HCT116 (cell line): ENCODE results near the gene ROMO1. TPM values are rescaled to one million over a fixed set of nuclear protein-coding genes. Genes with fewer than 3 reads are reported as not detected.

Experiments used
- ATAC-seq: fragments of 200-7000 bp; cut with Tn5 transposase; 2 replicates; pipeline ENCODE4 v1.9.1; 2020; ENCODE audit warnings: mild to moderate bottlenecking, moderate library complexity
- BruUV-seq: library from RNA; stranded (reverse); fragments of 400-500 nt; replicated peaks from 2 replicates; lab custom pipeline; 2021; lab: Mats Ljungman, UMichigan
- CTCF ChIA-PET: fragments of 300-600 bp; sonication (Branson Sonifier 250); formaldehyde crosslinking; loops from one replicate; lab custom pipeline; 2021; ENCODE audit warnings: antibody characterized with exemption; lab: Charles Lee
- POLR2A ChIA-PET: fragments of 300-600, 350-600 bp; sonication (Branson Sonifier 250); formaldehyde crosslinking; loops from one replicate; lab custom pipeline; 2021; ENCODE audit warnings: antibody characterized with exemption; lab: Charles Lee
- RAD21 ChIA-PET, 2 experiments: fragments of 300-600 bp; sonication (Branson Sonifier 250); formaldehyde crosslinking; loops; one replicate each; lab custom pipeline; 2023; ENCODE audit warnings: low total read pairs in 2 of 2; ENCODE audit not compliant: uncharacterized antibody in 2 of 2, unreplicated experiment in 2 of 2, low non-redundant PET in 1 of 2; lab: Charles Lee
- DNase-seq: peaks from one replicate; pipeline ENCODE4 v3.0.0-alpha.2; 2010; ENCODE audit warnings: low read depth, low spot score
- H2AFZ ChIP-seq: fragments of 200-600 bp; shearing (Covaris generic), sonication (generic); 2 replicates; pipeline ENCODE4 v1.6.1; 2017; ENCODE audit warnings: low read depth, mixed run types, mixed read lengths, antibody characterized with exemption, low read length; ENCODE audit not compliant: poor library complexity, severe bottlenecking
- H3K27ac ChIP-seq: 2 replicates; pipeline ENCODE4 v1.5.1; 2012; ENCODE audit warnings: low read depth, low read length
- H3K27me3 ChIP-seq: fragments of 200-600 bp; sonication (generic); 2 replicates; pipeline ENCODE4 v1.6.1; 2016; ENCODE audit warnings: mixed run types, low read length, mixed read lengths; ENCODE audit not compliant: insufficient read depth
- H3K36me3 ChIP-seq, 2 experiments: fragments of 200-500 bp in 1 of 2; fragments of 200-600 bp in 1 of 2; sonication (Bioruptor generic) in 1 of 2; sonication (generic) in 1 of 2; 2 replicates each; pipeline versions ENCODE4 v1.5.1 to v1.6.1; 2014 to 2016; ENCODE audit warnings: low read length in 2 of 2, inconsistent platforms in 1 of 2, mixed read lengths in 1 of 2, mixed run types in 1 of 2; ENCODE audit not compliant: insufficient read depth in 2 of 2, control insufficient read depth in 1 of 2
- H3K4me1 ChIP-seq, 2 experiments: fragments of 200-600 bp in 1 of 2; sonication (generic) in 1 of 2; 2 replicates each; pipeline versions ENCODE4 v1.5.1 to v1.6.1; 2012 to 2017; ENCODE audit warnings: low read length in 2 of 2, inconsistent platforms in 1 of 2, mild to moderate bottlenecking in 1 of 2, mixed read lengths in 1 of 2, mixed run types in 1 of 2, moderate library complexity in 1 of 2; ENCODE audit not compliant: insufficient read depth in 2 of 2, control insufficient read depth in 1 of 2
- H3K4me2 ChIP-seq: fragments of 200-600 bp; sonication (generic); 2 replicates; pipeline ENCODE4 v1.6.1; 2017; ENCODE audit warnings: mixed run types, low read length, mixed read lengths
- H3K4me3 ChIP-seq, 2 experiments: fragments of 200-600 bp in 1 of 2; sonication (generic) in 1 of 2; replicated peaks in 1 of 2; 2 replicates each; pipeline ENCODE4 v1.5.1; 2011 to 2016; ENCODE audit warnings: low read length in 2 of 2, control low read depth in 1 of 2, low read depth in 1 of 2, mild to moderate bottlenecking in 1 of 2, mixed read lengths in 1 of 2, mixed run types in 1 of 2
- H3K79me2 ChIP-seq: fragments of 200-600 bp; sonication (generic); 2 replicates; pipeline ENCODE4 v1.6.1; 2017; ENCODE audit warnings: mild to moderate bottlenecking, mixed run types, low read length, moderate library complexity, mixed read lengths; ENCODE audit not compliant: insufficient read depth
- H3K9ac ChIP-seq: fragments of 200-600 bp; sonication (generic); 2 replicates; pipeline ENCODE4 v1.6.1; 2016; ENCODE audit warnings: low read length, mixed read lengths
- H3K9me2 ChIP-seq: fragments of 200-600 bp; sonication (generic), shearing (Covaris generic); 2 replicates; pipeline ENCODE4 v1.6.1; 2017; ENCODE audit warnings: mixed run types, mild to moderate bottlenecking, moderate library complexity; ENCODE audit not compliant: insufficient read depth
- H3K9me3 ChIP-seq, 2 experiments: fragments of 200-500 bp in 1 of 2; fragments of 200-600 bp in 1 of 2; sonication (Bioruptor generic) in 1 of 2; sonication (generic) in 1 of 2; 2 replicates each; pipeline ENCODE4 v1.6.1; 2014 to 2017; ENCODE audit warnings: low read length in 2 of 2, mixed read lengths in 2 of 2, inconsistent platforms in 1 of 2, low read depth in 1 of 2, mild to moderate bottlenecking in 1 of 2, mixed run types in 1 of 2, moderate library complexity in 1 of 2; ENCODE audit not compliant: control insufficient read depth in 1 of 2, insufficient read depth in 1 of 2
- H4K20me1 ChIP-seq: fragments of 200-600 bp; sonication (generic), shearing (Covaris generic); 2 replicates; pipeline ENCODE4 v1.6.1; 2017; ENCODE audit warnings: mixed run types, mild to moderate bottlenecking, moderate library complexity; ENCODE audit not compliant: insufficient read depth
- ATF3 ChIP-seq: IDR thresholded peaks from 2 replicates; pipeline ENCODE4 v1.6.1; 2012
- CBX3 ChIP-seq: IDR thresholded peaks from 2 replicates; pipeline ENCODE4 v1.6.1; 2012; ENCODE audit warnings: low read depth
- EGR1 ChIP-seq: IDR thresholded peaks from 2 replicates; pipeline ENCODE4 v1.6.1; 2012; ENCODE audit warnings: low read depth
- ELF1 ChIP-seq: IDR thresholded peaks from 2 replicates; pipeline ENCODE4 v1.6.1; 2012; ENCODE audit warnings: low read depth, borderline replicate concordance
- EZH2 ChIP-seq: fragments of 200-600 bp; sonication (generic); IDR thresholded peaks from 2 replicates; pipeline ENCODE4 v1.6.1; 2017; ENCODE audit warnings: antibody characterized with exemption, mixed run types
- EZH2phosphoT487 ChIP-seq: fragments of 200-600 bp; IDR thresholded peaks from 2 replicates; pipeline ENCODE4 v1.6.1; 2018; ENCODE audit warnings: antibody characterized with exemption, borderline replicate concordance
- FOSL1 ChIP-seq: IDR thresholded peaks from 2 replicates; pipeline ENCODE4 v1.6.1; 2012; ENCODE audit warnings: low read depth
- POLR2A ChIP-seq: IDR thresholded peaks from 2 replicates; pipeline ENCODE4 v1.7.0; 2011; ENCODE audit warnings: borderline replicate concordance; ENCODE audit not compliant: insufficient read depth, insufficient read length; ENCODE audit errors: extremely low read depth
- SIN3A ChIP-seq: IDR thresholded peaks from 2 replicates; pipeline ENCODE4 v1.6.1; 2012; ENCODE audit warnings: low read depth
- SP1 ChIP-seq: IDR thresholded peaks from 2 replicates; pipeline ENCODE4 v1.6.1; 2012; ENCODE audit warnings: low read depth
- ZBTB33 ChIP-seq: IDR thresholded peaks from 2 replicates; pipeline ENCODE4 v1.6.1; 2011; ENCODE audit warnings: mild to moderate bottlenecking, low read length, moderate library complexity; ENCODE audit not compliant: insufficient replicate concordance; ENCODE audit errors: extremely low read depth
- intact Hi-C: fragments of 100-400 bp; cut with micrococcal nuclease; formaldehyde crosslinking; loops from 2 replicates; pipeline ENCODE4 v1.10.0; 2022
- total RNA-seq: library from RNA; stranded (reverse); gene quantifications from one replicate; pipeline ENCODE4 v1.2.1, GENCODE V29; 2021; ENCODE audit not compliant: unreplicated experiment

The ROMO1 gene
- total RNA-seq, 1 experiment from 2014 or later = 167 TPM

GRCh38 chr20:35673884-35674283 lies 25.3 kb upstream of the ROMO1 start:
- no peaks in the 10 kb centered on the region for H3K9me3 ChIP-seq
- H3K4me1 ChIP-seq = no peaks in the 10 kb centered on the region
- ATAC-seq = no peak
- CTCF ChIA-PET = no interaction called here
- no peak for TF ChIP-seq EZH2phosphoT487
- TF ChIP-seq FOSL1 = no peak
- TF ChIP-seq ATF3 = no peak
- no peak for TF ChIP-seq POLR2A
- TF ChIP-seq ELF1 = no peak
- TF ChIP-seq EGR1 = no peak
- no peak for TF ChIP-seq ZBTB33
- TF ChIP-seq SIN3A = no peak
- no peak for TF ChIP-seq EZH2
- no peak for TF ChIP-seq SP1
- TF ChIP-seq CBX3 = no peak
- TF ChIP-seq, all 23 proteins: peak for 0
- BruUV-seq = no TSS peak
- Histone ChIP-seq H2AFZ (no peak overlapping the region), H3K36me3 (peaks cover 19 to 29% of the 10 kb centered on the region in 2 experiments; a peak in 3 of 4 replicates), H3K9me2 (no peaks in the 10 kb centered on the region), H4K20me1 (no peaks in the 10 kb centered on the region), H3K4me2 (no peak overlapping the region), H3K4me3 (no peak overlapping the region), H3K27ac (no peak overlapping the region), H3K27me3 (no peaks in the 10 kb centered on the region), H3K79me2 (no peaks in the 10 kb centered on the region), H3K9ac (no peak overlapping the region)
- DNase-seq = no peak
- RAD21 ChIA-PET = no interaction called here
- POLR2A ChIA-PET = no interaction called here
- intact Hi-C loops = no loop called here
